Body of pancreas (tissue), 4 donors: ENCODE measurements around the gene PPP6C.

ENCODE experiments used
- CTCF ChIP-seq, 7 experiments: fragments of 450-650 bp in 4 of 7; fragments of 200-600 bp in 3 of 7; sonication (generic) in 3 of 7; IDR thresholded peaks; one replicate each; pipeline ENCODE4 v1.5.1; 2016 to 2019; ENCODE audit warnings: antibody characterized with exemption in 7 of 7
- POLR2A ChIP-seq, 3 donors: fragments of 450-650 bp; IDR thresholded peaks; one replicate each; pipeline ENCODE4 v1.6.1; 2016; ENCODE audit warnings: antibody characterized with exemption in 3 of 3, mild to moderate bottlenecking in 2 of 3

- TF ChIP-seq POLR2A (IDR thresholded peaks at IDR 0.05) = no peak
- TF ChIP-seq CTCF (IDR thresholded peaks at IDR 0.05) = no peak
These were observed 28.9 kb downstream of the PPP6C start for GRCh38 chr9:125160750-125161149.
